Right lung (tissue), 10 donors: ENCODE measurements around the gene ZNF613. TPM values are rescaled to one million over a fixed set of nuclear protein-coding genes. Genes with fewer than 3 reads are reported as not detected.
"Not testable (repeated sequence)": the region's sequence is repeated elsewhere in the genome, so short reads cannot be mapped to it uniquely, and the experiment has no call there.

ENCODE experiments used
- DNase-seq, 2 donors: peaks; one replicate each; pipeline ENCODE4 v3.0.0-alpha.2; 2013
- long read RNA-seq, 8 donors: transcript quantifications; one replicate each; lab custom pipeline, GENCODE V29; 2026
- polyA plus RNA-seq, 5 donors: library from polyadenylated mRNA; unstranded; fragments of 120-200 nt; gene quantifications; one replicate each; pipeline versions ENCODE4 v1.2.1 to v1.2.3, GENCODE V29; 2013; ENCODE audit warnings: inconsistent platforms in 1 of 5, low replicate concordance in 1 of 5; ENCODE audit not compliant: insufficient read length in 5 of 5, insufficient read depth in 1 of 5

Gene ZNF613
- 10 to 100 TPM; 10.5 to 16.4 (median 13.7) TPM for polyA plus RNA-seq
- long read RNA-seq, donor 1, partial matches to known transcripts, result 0 of 2 reads
- long read RNA-seq, donor 1, other reads (novel, unspliced or antisense), result 0 of 2 reads
- long read RNA-seq, donor 2, partial matches to known transcripts, result 0 of 5 reads
- long read RNA-seq, donor 2, other reads (novel, unspliced or antisense), result 5 of 5 reads
- long read RNA-seq, donor 3, partial matches to known transcripts, result 0 of 1 reads
- long read RNA-seq, donor 3, other reads (novel, unspliced or antisense), result 0 of 1 reads
- long read RNA-seq, donor 4, result 0 reads
- long read RNA-seq, donor 5, partial matches to known transcripts, result 13 of 16 reads
- long read RNA-seq, donor 5, other reads (novel, unspliced or antisense), result 0 of 16 reads
- long read RNA-seq, donor 6, partial matches to known transcripts, result 0 of 2 reads
- long read RNA-seq, donor 6, other reads (novel, unspliced or antisense), result 0 of 2 reads
- long read RNA-seq, donor 7, partial matches to known transcripts, result 0 of 2 reads
- long read RNA-seq, donor 7, other reads (novel, unspliced or antisense), result 0 of 2 reads
- long read RNA-seq, donor 8, partial matches to known transcripts, result 0 of 1 reads
- long read RNA-seq, donor 8, other reads (novel, unspliced or antisense), result 0 of 1 reads

- DNase-seq, result peak; percentile 92 to 93
Observed at GRCh38 chr19:51926784-51927741, at the start of gene ZNF613. Gene ZNF613, plus strand, starts transcription at chr19:51927472. Its CDS starts 8,749 bp downstream, at chr19:51936221.

GRCh38 chr19:51882518-51882917 is 44.8 kb upstream of the ZNF613 start:
- no peak for DNase-seq

- no peak for DNase-seq
Observed at GRCh38 chr19:51884713-51885112, 42.6 kb upstream of the ZNF613 start.

GRCh38 chr19:51887522-51888498 is 39.5 kb upstream of the ZNF613 start, which contains the start of gene ZNF577:
Gene ZNF577, minus strand, starts transcription at chr19:51887951. Its CDS starts 7,569 bp downstream, at chr19:51880382.
- DNase-seq, result peak; percentile 90 to 93

- DNase-seq, result no peak
Observed at GRCh38 chr19:51889934-51890333, 37.3 kb upstream of the ZNF613 start.

- DNase-seq, result no peak
Observed at GRCh38 chr19:51891193-51891747, 36.0 kb upstream of the ZNF613 start.

GRCh38 chr19:51901860-51902259 is 25.4 kb upstream of the ZNF613 start:
- no peak for DNase-seq

GRCh38 chr19:51903192-51903591 is 24.1 kb upstream of the ZNF613 start:
- DNase-seq, result no peak

GRCh38 chr19:51904331-51905165 is 22.7 kb upstream of the ZNF613 start, which contains the start of gene ZNF649:
Gene ZNF649, minus strand, starts transcription at chr19:51905017. Its CDS starts 4,910 bp downstream, at chr19:51900107.
- peak; percentile 84 to 86 for DNase-seq

GRCh38 chr19:51905206-51905605 is 22.1 kb upstream of the ZNF613 start:
- DNase-seq, result no peak

- not testable (repeated sequence) for DNase-seq
Observed at GRCh38 chr19:51905639-51906038, 21.6 kb upstream of the ZNF613 start.

GRCh38 chr19:51906108-51906507 is 21.2 kb upstream of the ZNF613 start:
- DNase-seq, result not testable (repeated sequence)

- DNase-seq, result not testable (repeated sequence)
Observed at GRCh38 chr19:51907981-51908380, 19.3 kb upstream of the ZNF613 start.

- no peak for DNase-seq
Observed at GRCh38 chr19:51915324-51915867, 11.9 kb upstream of the ZNF613 start.

- DNase-seq, result no peak
Observed at GRCh38 chr19:51916167-51916566, 11.1 kb upstream of the ZNF613 start.

GRCh38 chr19:51919606-51920005 is 7.7 kb upstream of the ZNF613 start:
- no peak for DNase-seq

- no peak for DNase-seq
Observed at GRCh38 chr19:51921949-51922348, 5.3 kb upstream of the ZNF613 start.

GRCh38 chr19:51926426-51926783 is 867 bp upstream of the ZNF613 start:
- no peak for DNase-seq

- no peak for DNase-seq
Observed at GRCh38 chr19:51927859-51928258, 587 bp downstream of the ZNF613 start.
